Adipocyte (in vitro differentiated cells): ENCODE measurements around the gene DOCK2.

ENCODE experiments used
- DNase-seq: peaks from one replicate; pipeline ENCODE4 v3.0.0-alpha.2; 2015; ENCODE audit warnings: low read depth
- H3K27me3 ChIP-seq: replicated peaks from 2 replicates; pipeline ENCODE4 v1.7.0; 2013; ENCODE audit warnings: mild to moderate bottlenecking, low read length, moderate library complexity; ENCODE audit not compliant: control insufficient read depth, insufficient read depth
- H3K36me3 ChIP-seq: 2 replicates; pipeline ENCODE4 v1.7.0; 2013; ENCODE audit warnings: low read length, mild to moderate bottlenecking, moderate library complexity; ENCODE audit not compliant: control insufficient read depth, insufficient read depth, severe bottlenecking
- H3K4me1 ChIP-seq: 2 replicates; pipeline ENCODE4 v1.7.0; 2013; ENCODE audit warnings: mild to moderate bottlenecking, low read length, moderate library complexity; ENCODE audit not compliant: control insufficient read depth, insufficient read depth
- H3K4me3 ChIP-seq: 2 replicates; pipeline ENCODE4 v1.7.0; 2013; ENCODE audit warnings: mild to moderate bottlenecking, low read length, moderate library complexity
- H3K9ac ChIP-seq: 2 replicates; pipeline ENCODE4 v1.7.0; 2013; ENCODE audit warnings: mild to moderate bottlenecking, low read length, moderate library complexity
- H3K9me3 ChIP-seq: 2 replicates; pipeline ENCODE4 v1.7.0; 2013; ENCODE audit warnings: mild to moderate bottlenecking, low read length, moderate library complexity; ENCODE audit not compliant: control insufficient read depth

DOCK2 gene

GRCh38 chr5:169691471-169691870 is 54.4 kb downstream of the DOCK2 start:
- Histone ChIP-seq H3K36me3 (no peaks in the 10 kb centered on the region), H3K27me3 (no peaks in the 10 kb centered on the region), H3K4me1 (peaks cover 11% of the 10 kb centered on the region), H3K4me3 (no peak overlapping the region), H3K9me3 (no peaks in the 10 kb centered on the region), H3K9ac (no peak overlapping the region)
- DNase-seq, result no peak

DNA sequence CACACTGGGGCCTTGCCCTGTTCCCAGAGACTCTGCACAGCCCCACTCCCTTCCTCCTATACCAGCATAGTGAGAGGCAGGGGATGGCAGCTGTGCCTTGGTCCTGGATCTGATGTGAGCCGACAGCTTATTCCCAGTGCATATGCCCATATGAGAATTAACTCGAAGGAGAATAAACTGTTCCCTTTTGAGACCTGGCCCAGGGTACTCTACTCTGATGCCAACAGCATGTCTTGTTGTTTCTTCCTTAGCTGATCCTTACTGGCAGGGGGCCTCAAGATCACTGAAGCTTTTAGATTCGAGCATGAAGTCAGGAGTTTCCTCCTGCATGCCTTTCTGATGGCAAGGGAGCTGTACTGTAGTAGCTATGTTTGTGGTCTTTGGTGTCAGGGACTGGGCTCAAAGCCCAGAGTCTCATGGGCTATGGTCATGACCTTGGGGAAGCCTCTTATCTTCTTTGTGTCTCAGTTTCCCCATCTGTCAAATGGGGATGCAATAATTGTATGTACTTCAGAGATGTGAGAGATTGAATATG is 57.1 kb downstream of the DOCK2 start:
- Histone ChIP-seq H3K27me3 (no peaks in the 10 kb centered on the region), H3K4me3 (no peak overlapping the region), H3K4me1 (peaks cover 26% of the 10 kb centered on the region), H3K9me3 (no peaks in the 10 kb centered on the region), H3K9ac (no peak overlapping the region), H3K36me3 (no peaks in the 10 kb centered on the region)
- no peak for DNase-seq

DNA sequence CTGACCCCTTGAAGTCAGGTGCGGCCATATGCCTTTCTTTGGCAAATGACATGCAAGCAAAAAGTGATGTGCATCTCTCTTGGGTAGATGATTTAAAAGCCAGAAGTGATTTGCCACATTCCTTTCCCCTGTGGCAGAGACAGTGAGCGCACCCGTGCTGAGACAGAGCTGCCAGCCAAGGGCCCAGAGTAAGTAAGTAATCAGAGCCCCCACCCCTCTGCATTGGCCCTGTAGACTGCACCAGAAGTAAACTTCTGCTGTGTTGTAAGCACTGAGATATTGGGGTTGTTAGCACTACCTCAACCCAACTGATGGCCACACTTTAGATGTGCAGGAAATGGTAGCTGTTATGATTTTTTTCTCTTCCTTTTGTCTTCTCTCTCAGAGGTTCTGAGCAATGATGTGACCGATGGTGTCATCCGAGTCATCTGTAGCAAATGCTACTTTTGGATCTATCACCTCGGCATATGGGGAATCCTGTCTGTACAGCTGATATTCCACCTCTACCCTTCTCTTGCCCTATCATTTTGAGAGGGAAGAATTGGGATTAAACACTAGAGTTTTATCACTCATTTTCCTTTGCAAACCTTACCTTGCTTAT is 58.0 kb downstream of the DOCK2 start:
- Histone ChIP-seq H3K36me3 (no peaks in the 10 kb centered on the region), H3K9ac (peak overlapping the region; percentile 15), H3K9me3 (no peaks in the 10 kb centered on the region), H3K4me1 (peaks cover 26% of the 10 kb centered on the region), H3K4me3 (no peak overlapping the region), H3K27me3 (no peaks in the 10 kb centered on the region)
- DNase-seq, result no peak

GRCh38 chr5:169695919-169696490 is 58.9 kb downstream of the DOCK2 start:
- Histone ChIP-seq H3K4me3 (peak overlapping the region; percentile 19), H3K36me3 (no peaks in the 10 kb centered on the region), H3K9me3 (no peaks in the 10 kb centered on the region), H3K4me1 (peaks cover 26% of the 10 kb centered on the region), H3K27me3 (no peaks in the 10 kb centered on the region), H3K9ac (peak overlapping the region; percentile 27)
- DNase-seq, result peak; percentile 97

DNA sequence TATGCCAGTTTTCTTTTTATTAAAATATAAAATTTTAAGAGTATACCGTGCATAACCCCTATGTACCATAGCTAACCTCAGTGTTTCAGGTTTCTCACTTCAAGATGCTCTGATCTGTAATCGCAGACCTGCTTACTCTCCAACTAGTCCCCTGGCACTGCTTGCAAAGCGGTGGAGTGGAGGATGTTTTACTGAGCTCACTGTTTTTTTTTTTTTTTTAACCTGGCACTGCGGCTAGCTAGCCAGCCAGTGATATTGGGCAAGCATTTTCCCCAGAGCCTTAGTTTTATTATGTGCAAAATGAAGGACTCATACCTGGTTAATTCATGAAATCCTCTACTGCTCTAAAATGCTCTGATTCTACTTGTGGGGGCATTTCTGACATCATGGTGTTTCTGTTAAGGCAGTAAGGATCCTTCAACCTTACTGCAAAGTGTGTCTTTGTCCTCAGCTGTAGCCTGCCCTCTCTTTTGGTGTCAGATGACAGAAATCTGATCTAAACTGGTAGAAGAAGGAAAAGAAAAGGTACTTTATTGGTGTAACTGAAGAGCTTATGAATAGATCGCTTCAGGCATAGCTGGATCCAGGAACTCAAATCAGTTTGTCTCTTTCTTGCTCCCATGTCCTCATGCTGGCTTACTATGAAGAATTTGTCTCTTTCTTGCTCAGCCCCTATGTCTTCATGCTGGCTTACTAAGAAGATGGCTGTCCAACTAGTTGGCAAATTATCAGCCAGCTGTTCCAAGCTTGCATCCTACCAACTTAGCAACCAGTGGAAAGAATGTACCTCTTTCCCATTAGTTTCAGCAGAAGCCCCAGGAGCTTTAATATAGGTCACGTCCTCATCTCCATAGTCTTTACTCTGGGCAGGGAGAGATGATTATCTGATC is 59.8 kb downstream of the DOCK2 start:
- no peaks in the 10 kb centered on the region for H3K9me3 ChIP-seq
- H3K36me3 ChIP-seq, result no peaks in the 10 kb centered on the region
- H3K27me3 ChIP-seq, result no peaks in the 10 kb centered on the region
- peaks cover 26% of the 10 kb centered on the region for H3K4me1 ChIP-seq
- peak overlapping the region; percentile 19 for H3K4me3 ChIP-seq
- DNase-seq, result peak; percentile 69
- H3K9ac ChIP-seq, result peak overlapping the region; percentile 27

GRCh38 chr5:169697511-169697890 is 60.4 kb downstream of the DOCK2 start:
- H3K27me3 ChIP-seq, result no peaks in the 10 kb centered on the region
- H3K4me1 ChIP-seq, result peaks cover 26% of the 10 kb centered on the region
- H3K9me3 ChIP-seq, result no peaks in the 10 kb centered on the region
- no peak for DNase-seq
- no peaks in the 10 kb centered on the region for H3K36me3 ChIP-seq
- no peak overlapping the region for H3K4me3 ChIP-seq
- H3K9ac ChIP-seq, result no peak overlapping the region

- DNase-seq, result no peak
- peaks cover 26% of the 10 kb centered on the region for H3K4me1 ChIP-seq
- H3K36me3 ChIP-seq, result no peaks in the 10 kb centered on the region
- H3K9me3 ChIP-seq, result no peaks in the 10 kb centered on the region
- H3K27me3 ChIP-seq, result no peaks in the 10 kb centered on the region
- no peak overlapping the region for H3K9ac ChIP-seq
- no peak overlapping the region for H3K4me3 ChIP-seq
These were observed 60.9 kb downstream of the DOCK2 start for GRCh38 chr5:169697976-169698375.

GRCh38 chr5:169700611-169701010 is 63.5 kb downstream of the DOCK2 start:
- no peak for DNase-seq
- H3K4me3 ChIP-seq, result no peak overlapping the region
- no peaks in the 10 kb centered on the region for H3K36me3 ChIP-seq
- no peaks in the 10 kb centered on the region for H3K27me3 ChIP-seq
- peaks cover 19% of the 10 kb centered on the region for H3K4me1 ChIP-seq
- H3K9me3 ChIP-seq, result no peaks in the 10 kb centered on the region
- no peak overlapping the region for H3K9ac ChIP-seq

DNA sequence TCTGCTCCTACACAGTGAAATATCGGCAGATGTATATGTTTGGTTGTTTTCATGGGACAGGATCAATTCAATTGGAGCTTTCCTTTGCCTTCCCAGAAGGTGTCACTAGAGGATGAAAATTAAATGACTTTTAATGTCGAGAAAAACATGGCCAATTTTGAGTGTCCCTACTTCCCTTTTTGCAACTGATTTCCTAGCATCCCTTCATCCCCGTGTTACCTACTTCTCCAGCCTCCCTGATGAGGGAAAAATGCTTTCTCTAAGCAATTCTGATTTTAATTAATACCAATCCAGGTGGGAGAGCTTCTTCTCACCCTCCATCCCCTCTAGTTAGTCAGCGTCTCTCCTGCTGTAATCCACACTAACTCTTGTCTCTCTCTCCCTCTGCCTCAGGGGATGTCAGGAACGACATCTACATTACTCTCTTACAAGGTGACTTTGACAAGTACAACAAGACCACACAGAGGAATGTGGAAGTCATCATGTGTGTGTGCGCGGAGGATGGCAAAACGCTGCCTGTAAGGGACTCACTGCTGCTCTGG is 64.9 kb downstream of the DOCK2 start:
- peak; percentile 75 for DNase-seq
- Histone ChIP-seq H3K36me3 (no peaks in the 10 kb centered on the region), H3K4me3 (no peak overlapping the region), H3K9me3 (no peaks in the 10 kb centered on the region), H3K9ac (no peak overlapping the region), H3K4me1 (peaks cover 19% of the 10 kb centered on the region), H3K27me3 (no peaks in the 10 kb centered on the region)

GRCh38 chr5:169702693-169703481 is 65.8 kb downstream of the DOCK2 start:
- DNase-seq, result peak; percentile 17
- H3K27me3 ChIP-seq, result no peaks in the 10 kb centered on the region
- H3K4me1 ChIP-seq, result peaks cover 19% of the 10 kb centered on the region
- no peak overlapping the region for H3K9ac ChIP-seq
- H3K36me3 ChIP-seq, result no peaks in the 10 kb centered on the region
- no peak overlapping the region for H3K4me3 ChIP-seq
- H3K9me3 ChIP-seq, result no peaks in the 10 kb centered on the region
